ENCODE measurements around the gene KISS1. TPM values are rescaled to one million over a fixed set of nuclear protein-coding genes. Genes with fewer than 3 reads are reported as not detected.
A peak's percentile ranks its signal among the peaks of the same experiment; 100 is the strongest.

Gene KISS1
- total RNA-seq, 2 experiments from 2014 or later = not detected

- Mint-ChIP-seq H3K9me3 (peaks cover 22% of the 10 kb centered on the region), H3K27ac (no peak overlapping the region), H3K4me3 (no peak overlapping the region), H3K27me3 (peaks cover 3% of the 10 kb centered on the region), H3K4me1 (no peaks in the 10 kb centered on the region), H3K36me3 (ENCODE audit: low read depth) (no peaks in the 10 kb centered on the region)
- no peak for DNase-seq
- ChIA-PET CTCF (interaction anchor here (1.0 kb wide), 1 partner anchor 32 kb away, joined by 3 read pairs; no protein-coding TSS in a partner anchor), POLR2A (no interaction called here)
Measured at GRCh38 chr1:204174958-204175357, 21.3 kb downstream of the KISS1 start.

DNA sequence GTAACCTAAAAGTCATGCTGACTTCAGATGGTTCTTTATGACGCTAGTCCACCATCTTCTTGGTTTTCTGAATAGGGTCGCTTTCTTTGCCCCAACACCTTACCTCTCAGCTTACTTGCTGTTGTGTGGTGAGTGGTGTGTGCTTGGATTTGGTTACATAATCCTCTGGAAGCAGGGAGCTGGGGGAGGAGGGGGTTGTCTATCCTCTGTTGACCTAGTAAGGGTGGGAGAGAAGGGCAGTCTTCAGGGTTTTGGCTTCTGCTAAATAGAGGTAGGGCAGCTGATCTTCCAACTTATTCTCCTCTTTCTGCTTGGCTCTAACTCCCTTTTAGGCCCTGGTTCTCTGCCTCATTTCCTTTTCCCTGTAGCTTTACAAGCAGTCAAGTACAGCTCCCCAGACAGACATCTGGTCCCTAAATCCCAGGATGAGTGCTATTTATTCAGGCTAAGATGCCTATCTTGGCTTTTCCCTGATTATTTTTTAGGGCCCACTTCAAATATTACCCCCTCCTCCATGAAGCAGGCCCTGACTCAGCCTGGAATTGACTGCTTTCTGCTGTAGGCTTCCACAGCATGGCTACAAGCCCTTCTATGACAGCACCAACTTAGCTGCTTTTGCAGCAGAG, 23.8 kb downstream of the KISS1 start:
- peaks cover 1% of the 10 kb centered on the region for H3K27me3 Mint-ChIP-seq
- ChIA-PET POLR2A (no interaction called here), CTCF (no interaction called here)
- no peak overlapping the region for H3K27ac Mint-ChIP-seq
- H3K4me3 Mint-ChIP-seq = no peak overlapping the region
- H3K36me3 Mint-ChIP-seq (ENCODE audit: low read depth) = no peaks in the 10 kb centered on the region
- no peak for DNase-seq
- peaks cover 36% of the 10 kb centered on the region for H3K9me3 Mint-ChIP-seq
- no peaks in the 10 kb centered on the region for H3K4me1 Mint-ChIP-seq

DNA sequence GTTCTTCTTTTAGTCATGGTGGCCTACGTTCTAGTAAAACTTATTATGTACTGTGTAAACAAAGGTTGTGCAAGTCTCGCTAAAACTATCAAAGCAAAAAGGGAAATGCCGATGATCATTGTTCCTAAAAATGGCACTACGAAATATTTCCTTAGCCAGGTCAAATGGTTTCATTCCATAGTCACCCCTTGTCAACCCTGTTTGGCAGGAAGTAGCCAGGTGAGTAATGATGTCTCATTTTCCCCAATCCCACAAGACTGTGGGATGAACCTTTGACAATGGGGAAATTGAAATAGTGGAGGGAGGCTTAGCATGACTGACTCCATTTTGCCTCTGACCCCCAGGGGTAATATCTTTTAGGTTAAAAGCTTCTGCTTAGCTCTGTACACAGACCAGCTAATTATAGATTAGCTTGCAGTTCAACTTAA, 24.5 kb downstream of the KISS1 start:
- Mint-ChIP-seq H3K4me1 (no peaks in the 10 kb centered on the region), H3K9me3 (peaks cover 38% of the 10 kb centered on the region), H3K27ac (no peak overlapping the region), H3K36me3 (ENCODE audit: low read depth) (no peaks in the 10 kb centered on the region), H3K4me3 (no peak overlapping the region), H3K27me3 (peaks cover 1% of the 10 kb centered on the region)
- ChIA-PET CTCF (interaction anchor here (0.6 kb wide), 1 partner anchor 9 kb away, joined by 3 read pairs; no protein-coding TSS in a partner anchor), POLR2A (no interaction called here)
- DNase-seq = no peak

- H3K9me3 Mint-ChIP-seq = peaks cover 38% of the 10 kb centered on the region
- no peak overlapping the region for H3K27ac Mint-ChIP-seq
- peaks cover 1% of the 10 kb centered on the region for H3K27me3 Mint-ChIP-seq
- POLR2A ChIA-PET = no interaction called here
- no peak for DNase-seq
- no peak overlapping the region for H3K4me3 Mint-ChIP-seq
- CTCF ChIA-PET = no interaction called here
- H3K36me3 Mint-ChIP-seq (ENCODE audit: low read depth) = no peaks in the 10 kb centered on the region
- H3K4me1 Mint-ChIP-seq = no peaks in the 10 kb centered on the region
Measured at GRCh38 chr1:204170494-204171155, 25.7 kb downstream of the KISS1 start.

GRCh38 chr1:204169858-204170257, 26.4 kb downstream of the KISS1 start:
- CTCF ChIA-PET = no interaction called here
- no peak overlapping the region for H3K4me3 Mint-ChIP-seq
- H3K4me1 Mint-ChIP-seq = no peaks in the 10 kb centered on the region
- POLR2A ChIA-PET = no interaction called here
- H3K27ac Mint-ChIP-seq = no peak overlapping the region
- peaks cover 38% of the 10 kb centered on the region for H3K9me3 Mint-ChIP-seq
- peaks cover 1% of the 10 kb centered on the region for H3K27me3 Mint-ChIP-seq
- no peak for DNase-seq
- no peaks in the 10 kb centered on the region for H3K36me3 Mint-ChIP-seq (ENCODE audit: low read depth)

- H3K9me3 Mint-ChIP-seq = peaks cover 35% of the 10 kb centered on the region
- POLR2A ChIA-PET = no interaction called here
- DNase-seq = no peak
- H3K27ac Mint-ChIP-seq = no peak overlapping the region
- H3K4me3 Mint-ChIP-seq = no peak overlapping the region
- no peaks in the 10 kb centered on the region for H3K36me3 Mint-ChIP-seq (ENCODE audit: low read depth)
- H3K27me3 Mint-ChIP-seq = peaks cover 1% of the 10 kb centered on the region
- CTCF ChIA-PET = interaction anchor here (0.7 to 1.6 kb wide), 2 partner anchors 39 to 326 kb away, joined by 4 read pairs; no protein-coding TSS in a partner anchor
- no peaks in the 10 kb centered on the region for H3K4me1 Mint-ChIP-seq
Measured at GRCh38 chr1:204167730-204168129, 28.6 kb downstream of the KISS1 start.

DNA sequence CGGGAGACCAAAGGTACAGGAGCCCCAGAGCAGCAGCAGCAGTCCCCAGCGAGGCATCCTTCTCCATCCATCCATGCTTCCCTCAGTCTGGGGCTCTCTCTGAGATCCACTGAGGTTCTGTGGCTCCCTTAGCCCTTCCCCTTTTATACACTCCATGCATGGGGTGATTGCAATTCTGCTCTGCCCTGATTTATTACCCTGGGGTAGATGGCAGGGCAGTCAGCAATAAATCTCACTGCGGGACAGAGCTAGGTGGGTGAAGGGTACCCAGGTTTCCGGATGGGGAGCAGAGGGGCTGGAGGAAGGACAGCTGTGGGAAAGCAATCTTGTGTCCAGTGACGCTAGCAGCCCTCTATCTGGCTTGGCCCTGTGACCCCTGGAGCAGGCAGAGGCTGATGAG, 30.1 kb downstream of the KISS1 start, which contains the start of gene REN:
Gene REN (minus strand): TSS at position 119 of the 400 bp plus-strand sequence. CDS start 44 bp downstream, at position 75.
- H3K36me3 Mint-ChIP-seq (ENCODE audit: low read depth) = no peaks in the 10 kb centered on the region
- peaks cover 26% of the 10 kb centered on the region for H3K9me3 Mint-ChIP-seq
- H3K4me1 Mint-ChIP-seq = no peaks in the 10 kb centered on the region
- CTCF ChIA-PET = interaction anchor here (0.9 to 1.9 kb wide), 6 partner anchors 8 to 232 kb away, joined by 3 to 6 read pairs (median 3); no protein-coding TSS in a partner anchor
- POLR2A ChIA-PET = no interaction called here
- DNase-seq = no peak
- H3K27me3 Mint-ChIP-seq = peaks cover 2% of the 10 kb centered on the region
- no peak within 1 kb of the TSS for H3K27ac Mint-ChIP-seq
- H3K4me3 Mint-ChIP-seq = no peak within 1 kb of the TSS

- Mint-ChIP-seq H3K27ac (no peak overlapping the region), H3K4me1 (no peaks in the 10 kb centered on the region), H3K36me3 (ENCODE audit: low read depth) (no peaks in the 10 kb centered on the region), H3K4me3 (no peak overlapping the region), H3K9me3 (peaks cover 3% of the 10 kb centered on the region), H3K27me3 (peaks cover 2% of the 10 kb centered on the region)
- CTCF ChIA-PET = interaction anchor here (0.6 to 4.3 kb wide), 15 partner anchors 8 to 946 kb away, joined by 3 to 40 read pairs (median 4); partner anchors contain the start of gene PLEKHA6
- peak; percentile 79 for DNase-seq
- POLR2A ChIA-PET = no interaction called here
Measured at GRCh38 chr1:204162494-204163074, 33.7 kb downstream of the KISS1 start.

GRCh38 chr1:204161609-204162493, 34.4 kb downstream of the KISS1 start:
- H3K27me3 Mint-ChIP-seq = peaks cover 2% of the 10 kb centered on the region
- no peaks in the 10 kb centered on the region for H3K4me1 Mint-ChIP-seq
- no peak for DNase-seq
- H3K4me3 Mint-ChIP-seq = no peak overlapping the region
- POLR2A ChIA-PET = no interaction called here
- no peaks in the 10 kb centered on the region for H3K36me3 Mint-ChIP-seq (ENCODE audit: low read depth)
- H3K27ac Mint-ChIP-seq = no peak overlapping the region
- H3K9me3 Mint-ChIP-seq = no peaks in the 10 kb centered on the region
- CTCF ChIA-PET = interaction anchor here (0.7 to 4.3 kb wide), 9 partner anchors 22 to 945 kb away, joined by 3 to 40 read pairs (median 3); partner anchors contain the start of gene PLEKHA6

- no peaks in the 10 kb centered on the region for H3K36me3 Mint-ChIP-seq (ENCODE audit: low read depth)
- no peak overlapping the region for H3K27ac Mint-ChIP-seq
- H3K9me3 Mint-ChIP-seq = no peaks in the 10 kb centered on the region
- ChIA-PET CTCF (interaction anchor here (1.0 to 1.3 kb wide), 3 partner anchors 8 to 241 kb away, joined by 3 to 4 read pairs (median 3); partner anchors contain the start of gene REN), POLR2A (no interaction called here)
- H3K4me3 Mint-ChIP-seq = no peak overlapping the region
- peaks cover under 1% of the 10 kb centered on the region for H3K4me1 Mint-ChIP-seq
- no peak for DNase-seq
- peaks cover 5% of the 10 kb centered on the region for H3K27me3 Mint-ChIP-seq
Measured at GRCh38 chr1:204157962-204158361, 38.3 kb downstream of the KISS1 start.

- peaks cover 2% of the 10 kb centered on the region for H3K4me1 Mint-ChIP-seq
- no peaks in the 10 kb centered on the region for H3K36me3 Mint-ChIP-seq (ENCODE audit: low read depth)
- H3K27me3 Mint-ChIP-seq = peaks cover 10% of the 10 kb centered on the region
- no peak overlapping the region for H3K27ac Mint-ChIP-seq
- POLR2A ChIA-PET = no interaction called here
- CTCF ChIA-PET = no interaction called here
- no peak overlapping the region for H3K4me3 Mint-ChIP-seq
- H3K9me3 Mint-ChIP-seq = no peaks in the 10 kb centered on the region
- DNase-seq = no peak
Measured at GRCh38 chr1:204155881-204156280, 40.4 kb downstream of the KISS1 start.

- CTCF ChIA-PET = interaction anchor here (1.0 to 1.7 kb wide), 2 partner anchors 8 to 244 kb away, joined by 4 to 5 read pairs; no protein-coding TSS in a partner anchor
Measured at GRCh38 chr1:204154568-204155255, 41.6 kb downstream of the KISS1 start.

More at GRCh38 chr1:204154568-204155255, 41.6 kb downstream of the KISS1 start:
- Mint-ChIP-seq H3K9me3 (no peaks in the 10 kb centered on the region), H3K27me3 (peaks cover 19% of the 10 kb centered on the region), H3K4me3 (no peak overlapping the region), H3K36me3 (ENCODE audit: low read depth) (no peaks in the 10 kb centered on the region), H3K27ac (no peak overlapping the region), H3K4me1 (peaks cover 2% of the 10 kb centered on the region)
- DNase-seq = no peak
- POLR2A ChIA-PET = no interaction called here

Data from activated CD4-positive, alpha-beta memory T cell treated with anti-CD3 and anti-CD28 coated beads, Interleukin-2, amount 10 ng/mL, durations not matched to agents 7 days and 5 days (primary cell).